ENCODE data around the gene PDCD6IP.
A peak's percentile ranks its signal among the peaks of the same experiment; 100 is the strongest.
"Not testable (repeated sequence)": the region's sequence is repeated elsewhere in the genome, so short reads cannot be mapped to it uniquely, and the experiment has no call there.

PDCD6IP gene, protein sequence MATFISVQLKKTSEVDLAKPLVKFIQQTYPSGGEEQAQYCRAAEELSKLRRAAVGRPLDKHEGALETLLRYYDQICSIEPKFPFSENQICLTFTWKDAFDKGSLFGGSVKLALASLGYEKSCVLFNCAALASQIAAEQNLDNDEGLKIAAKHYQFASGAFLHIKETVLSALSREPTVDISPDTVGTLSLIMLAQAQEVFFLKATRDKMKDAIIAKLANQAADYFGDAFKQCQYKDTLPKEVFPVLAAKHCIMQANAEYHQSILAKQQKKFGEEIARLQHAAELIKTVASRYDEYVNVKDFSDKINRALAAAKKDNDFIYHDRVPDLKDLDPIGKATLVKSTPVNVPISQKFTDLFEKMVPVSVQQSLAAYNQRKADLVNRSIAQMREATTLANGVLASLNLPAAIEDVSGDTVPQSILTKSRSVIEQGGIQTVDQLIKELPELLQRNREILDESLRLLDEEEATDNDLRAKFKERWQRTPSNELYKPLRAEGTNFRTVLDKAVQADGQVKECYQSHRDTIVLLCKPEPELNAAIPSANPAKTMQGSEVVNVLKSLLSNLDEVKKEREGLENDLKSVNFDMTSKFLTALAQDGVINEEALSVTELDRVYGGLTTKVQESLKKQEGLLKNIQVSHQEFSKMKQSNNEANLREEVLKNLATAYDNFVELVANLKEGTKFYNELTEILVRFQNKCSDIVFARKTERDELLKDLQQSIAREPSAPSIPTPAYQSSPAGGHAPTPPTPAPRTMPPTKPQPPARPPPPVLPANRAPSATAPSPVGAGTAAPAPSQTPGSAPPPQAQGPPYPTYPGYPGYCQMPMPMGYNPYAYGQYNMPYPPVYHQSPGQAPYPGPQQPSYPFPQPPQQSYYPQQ

GRCh38 chr3:33798418-33799201, at the start of gene PDCD6IP:
Gene PDCD6IP, plus strand, starts transcription at chr3:33798630. Its CDS starts 99 bp downstream, at chr3:33798729.
- DNase-seq (ENCODE audit: low read depth in 3 of 3): peak; percentile 74 to 80 (median 78)

- no peak for DNase-seq (ENCODE audit: low read depth in 3 of 3)
Observed at GRCh38 chr3:33749546-33750210, 48.8 kb upstream of the PDCD6IP start.

- no peak for DNase-seq (ENCODE audit: low read depth in 3 of 3)
Observed at GRCh38 chr3:33750211-33750548, 48.2 kb upstream of the PDCD6IP start.

DNA sequence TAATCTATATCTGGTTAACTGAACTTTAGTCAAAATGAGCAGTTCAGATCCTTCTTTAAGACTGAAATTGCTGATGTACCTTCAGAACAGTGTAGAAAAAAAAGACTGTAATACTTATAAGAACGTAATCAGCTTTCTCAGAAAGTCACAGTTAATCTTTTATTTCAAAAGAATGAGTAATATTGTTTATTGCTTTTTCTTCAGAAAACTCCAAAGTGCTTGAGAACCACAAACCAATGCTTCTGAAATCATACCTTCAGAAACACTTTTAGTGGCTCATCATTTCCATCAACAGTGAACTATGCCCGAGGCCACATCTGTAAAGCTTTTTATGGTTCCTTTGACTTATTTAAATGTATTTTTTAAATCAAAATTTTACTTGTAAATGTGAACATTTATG, 47.1 kb upstream of the PDCD6IP start:
- DNase-seq (ENCODE audit: low read depth in 3 of 3): no peak

GRCh38 chr3:33754391-33754790, 44.0 kb upstream of the PDCD6IP start:
- not testable (repeated sequence) for DNase-seq (ENCODE audit: low read depth in 3 of 3)

- no peak for DNase-seq (ENCODE audit: low read depth in 3 of 3)
Observed at GRCh38 chr3:33758281-33758680, 40.1 kb upstream of the PDCD6IP start.

GRCh38 chr3:33758864-33759263, 39.6 kb upstream of the PDCD6IP start:
- no peak for DNase-seq (ENCODE audit: low read depth in 3 of 3)

GRCh38 chr3:33768578-33769330, 29.7 kb upstream of the PDCD6IP start:
- DNase-seq (ENCODE audit: low read depth in 3 of 3): no peak

GRCh38 chr3:33773637-33774036, 24.8 kb upstream of the PDCD6IP start:
- no peak for DNase-seq (ENCODE audit: low read depth in 3 of 3)

- no peak for DNase-seq (ENCODE audit: low read depth in 3 of 3)
Observed at GRCh38 chr3:33775363-33775762, 23.1 kb upstream of the PDCD6IP start.

DNA sequence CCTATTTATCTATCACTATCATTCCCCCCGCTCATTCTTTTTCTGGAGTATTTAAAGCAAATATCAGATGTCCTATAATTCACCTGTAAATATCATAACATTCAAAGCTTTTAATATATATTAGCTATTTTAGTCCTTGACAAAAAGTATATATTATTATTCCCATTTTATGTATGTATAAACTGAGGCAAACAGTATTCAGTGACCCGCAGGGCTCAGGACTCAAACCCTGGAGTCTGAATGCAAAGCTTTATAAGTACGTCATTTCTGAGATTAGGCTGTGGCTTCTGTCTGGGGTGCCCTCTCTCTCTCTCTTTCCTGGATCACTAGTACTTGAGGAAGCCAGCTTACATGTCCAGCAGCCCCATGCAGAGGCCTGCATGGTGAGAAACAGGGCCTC, 20.4 kb upstream of the PDCD6IP start:
- no peak for DNase-seq (ENCODE audit: low read depth in 3 of 3)

DNA sequence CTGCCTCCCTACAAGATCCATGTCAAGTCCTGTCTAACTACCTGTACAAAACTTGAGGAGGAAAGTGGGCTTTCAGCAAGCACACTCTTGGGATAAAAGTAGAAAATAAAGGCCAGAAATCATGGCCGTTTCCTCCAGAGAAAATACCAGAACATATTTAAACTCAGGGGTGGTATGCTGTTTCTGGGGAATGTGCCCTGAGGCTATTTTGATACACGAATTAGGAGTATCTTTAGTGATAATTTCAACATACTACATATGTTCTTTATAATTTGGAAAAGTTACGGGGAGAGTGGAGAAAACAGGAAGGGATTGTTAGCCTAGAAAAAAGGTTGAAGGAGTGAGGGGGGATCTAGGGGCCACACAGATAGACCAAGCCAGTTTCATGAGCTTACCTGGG, 18.7 kb upstream of the PDCD6IP start:
- DNase-seq (ENCODE audit: low read depth in 3 of 3): no peak

DNA sequence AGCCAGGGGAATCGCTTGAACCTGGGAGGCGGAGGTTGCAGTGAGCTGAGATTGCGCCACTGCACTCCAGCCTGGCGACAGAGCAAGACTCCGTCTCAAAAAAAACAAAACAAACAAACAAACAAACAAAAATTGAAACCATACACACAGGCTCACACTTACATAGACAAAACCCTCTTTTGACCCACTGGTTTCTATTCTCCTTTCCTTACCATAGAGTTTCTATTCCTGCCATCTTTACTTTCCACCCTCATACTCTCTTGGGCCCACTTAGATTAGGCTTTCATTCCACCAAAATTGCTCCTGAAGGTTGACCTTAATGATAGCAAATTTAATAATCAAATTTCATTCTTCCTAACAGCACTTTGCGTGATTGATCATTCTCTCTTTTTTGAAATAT, 17.0 kb upstream of the PDCD6IP start:
- DNase-seq (ENCODE audit: low read depth in 3 of 3): not testable (repeated sequence)

GRCh38 chr3:33786565-33787327, 11.7 kb upstream of the PDCD6IP start:
- DNase-seq (ENCODE audit: low read depth in 3 of 3): no peak

- peak; percentile 12 to 41 (median 17) for DNase-seq (ENCODE audit: low read depth in 3 of 3)
Observed at GRCh38 chr3:33787328-33788009, 11.0 kb upstream of the PDCD6IP start.

DNA sequence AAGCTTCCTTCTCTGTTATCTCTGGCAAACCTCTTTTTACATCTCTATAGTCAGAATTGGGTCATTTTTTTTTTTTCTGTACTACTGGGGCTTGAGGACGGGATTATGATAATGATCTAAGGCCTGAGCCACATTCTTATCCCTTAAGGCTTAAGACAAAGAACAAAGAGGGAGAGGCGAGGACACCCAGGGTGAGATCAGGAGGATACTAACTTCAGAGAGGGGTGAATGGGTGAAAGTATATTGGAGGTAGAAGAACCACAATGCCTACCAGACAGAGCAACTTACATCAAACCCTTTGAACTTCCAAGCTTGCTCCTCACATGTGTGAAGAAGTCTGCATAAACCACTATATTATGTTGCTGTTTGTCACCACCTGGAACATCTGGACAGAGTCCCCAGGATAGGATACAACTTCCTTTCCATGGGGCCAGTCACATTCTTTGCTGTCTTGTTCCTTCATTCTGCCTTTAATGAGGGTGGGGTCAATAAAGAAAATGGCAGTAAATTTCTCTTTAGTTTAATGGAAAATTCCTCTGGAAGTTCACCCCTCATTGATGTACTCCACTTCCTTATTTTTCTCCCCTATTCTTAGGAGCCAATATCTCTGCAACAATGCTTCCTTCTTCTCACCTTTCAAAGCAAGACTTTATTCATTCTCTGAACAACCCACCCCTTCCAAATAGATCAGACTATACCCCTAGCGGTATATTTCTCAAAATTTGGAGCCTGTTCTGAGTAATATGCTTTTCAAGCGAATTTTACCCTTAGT, 9.1 kb upstream of the PDCD6IP start:
- no peak for DNase-seq (ENCODE audit: low read depth in 3 of 3)

- DNase-seq (ENCODE audit: low read depth in 3 of 3): no peak
Observed at GRCh38 chr3:33790091-33790490, 8.3 kb upstream of the PDCD6IP start.

DNA sequence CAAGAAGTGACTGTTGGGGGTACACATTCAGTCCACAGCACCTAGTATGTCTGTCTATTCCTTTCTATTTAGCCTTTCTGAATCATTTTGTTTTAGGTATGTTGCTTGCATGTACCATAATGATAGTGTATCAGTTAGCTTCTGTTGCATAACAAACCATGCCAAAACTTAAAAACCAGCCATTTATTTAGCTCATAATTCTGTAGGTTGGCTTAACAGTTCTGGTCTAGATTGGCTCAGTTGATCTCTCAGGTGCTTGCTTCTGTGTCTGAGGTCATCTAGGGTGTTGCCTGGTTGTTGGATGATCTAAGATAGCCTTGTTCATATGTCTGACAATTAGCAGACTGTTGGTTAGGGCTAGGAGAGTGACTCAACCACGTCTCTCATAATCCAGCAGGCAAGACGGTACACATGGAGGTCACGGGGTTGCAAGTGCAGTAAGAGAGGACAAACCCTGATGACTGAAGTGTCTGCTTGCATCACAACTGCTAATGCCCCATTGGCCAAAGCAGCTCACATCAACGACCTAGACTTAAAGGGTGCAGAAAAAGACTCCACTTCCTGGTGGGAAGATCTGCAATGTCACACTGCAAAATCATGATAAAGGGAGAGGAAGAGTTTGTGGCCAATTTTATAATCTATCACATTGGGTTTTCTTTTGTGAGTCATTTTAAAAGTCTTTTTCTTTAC, 6.8 kb upstream of the PDCD6IP start:
- no peak for DNase-seq (ENCODE audit: low read depth in 3 of 3)
